ENCODE measurements around the gene HOXA10.

DNA sequence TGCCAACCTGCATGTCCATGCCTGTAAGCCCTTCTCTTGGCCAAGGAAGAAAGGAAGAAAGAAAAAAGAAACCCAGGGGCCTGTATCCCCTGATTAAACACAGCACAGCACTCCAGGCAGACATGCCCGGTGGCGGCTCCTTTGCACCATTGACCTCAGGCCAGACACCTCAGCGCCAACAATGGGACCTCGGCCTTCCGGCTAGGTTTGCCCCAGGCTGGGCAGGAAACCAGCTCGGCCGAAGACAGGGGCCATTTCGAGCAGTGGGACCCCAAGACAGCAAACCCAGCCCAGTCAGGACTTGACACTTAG lies 2.8 kb downstream of the HOXA10 start:
- TF ChIP-seq, protein P1, sequence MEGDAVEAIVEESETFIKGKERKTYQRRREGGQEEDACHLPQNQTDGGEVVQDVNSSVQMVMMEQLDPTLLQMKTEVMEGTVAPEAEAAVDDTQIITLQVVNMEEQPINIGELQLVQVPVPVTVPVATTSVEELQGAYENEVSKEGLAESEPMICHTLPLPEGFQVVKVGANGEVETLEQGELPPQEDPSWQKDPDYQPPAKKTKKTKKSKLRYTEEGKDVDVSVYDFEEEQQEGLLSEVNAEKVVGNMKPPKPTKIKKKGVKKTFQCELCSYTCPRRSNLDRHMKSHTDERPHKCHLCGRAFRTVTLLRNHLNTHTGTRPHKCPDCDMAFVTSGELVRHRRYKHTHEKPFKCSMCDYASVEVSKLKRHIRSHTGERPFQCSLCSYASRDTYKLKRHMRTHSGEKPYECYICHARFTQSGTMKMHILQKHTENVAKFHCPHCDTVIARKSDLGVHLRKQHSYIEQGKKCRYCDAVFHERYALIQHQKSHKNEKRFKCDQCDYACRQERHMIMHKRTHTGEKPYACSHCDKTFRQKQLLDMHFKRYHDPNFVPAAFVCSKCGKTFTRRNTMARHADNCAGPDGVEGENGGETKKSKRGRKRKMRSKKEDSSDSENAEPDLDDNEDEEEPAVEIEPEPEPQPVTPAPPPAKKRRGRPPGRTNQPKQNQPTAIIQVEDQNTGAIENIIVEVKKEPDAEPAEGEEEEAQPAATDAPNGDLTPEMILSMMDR (IDR thresholded peaks at IDR 0.05; ENCODE audit: poor library complexity) = no peak
- TF ChIP-seq EZH2phosphoT487 (IDR thresholded peaks at IDR 0.05; ENCODE audit: low read depth, severe bottlenecking, unreplicated experiment) (no peak), EZH2 (IDR thresholded peaks at IDR 0.05; ENCODE audit: borderline replicate concordance) (peak; percentile 11)
